GM13977 (cell line): Measurements from ENCODE around the gene KIF25.

ENCODE experiments used
- DNase-seq: peaks from one replicate; pipeline ENCODE4 v3.0.0; 2012; ENCODE audit warnings: low spot score
- in situ Hi-C: fragments of 300-500 bp; cut with MboI; formaldehyde crosslinking; loops from one replicate; pipeline ENCODE4 v1.12.0; 2022; ENCODE audit warnings: low sequenced_read_pairs, low pct_unique_long_range_greater_than_20kb, mixed read lengths, inconsistent platforms; ENCODE audit not compliant: unreplicated experiment
- TF ChIP-seq, protein P1 (sequence below): IDR thresholded peaks from 2 replicates; pipeline ENCODE4 v1.5.1; 2012; ENCODE audit warnings: mild to moderate bottlenecking, control low read depth; ENCODE audit not compliant: insufficient read depth; ENCODE audit errors: extremely low read depth, missing control alignments

Gene KIF25

GRCh38 chr6:168061269-168062210 is 64.1 kb downstream of the KIF25 start:
- DNase-seq = no peak
- in situ Hi-C loops = no loop called here
- TF ChIP-seq, protein P1, sequence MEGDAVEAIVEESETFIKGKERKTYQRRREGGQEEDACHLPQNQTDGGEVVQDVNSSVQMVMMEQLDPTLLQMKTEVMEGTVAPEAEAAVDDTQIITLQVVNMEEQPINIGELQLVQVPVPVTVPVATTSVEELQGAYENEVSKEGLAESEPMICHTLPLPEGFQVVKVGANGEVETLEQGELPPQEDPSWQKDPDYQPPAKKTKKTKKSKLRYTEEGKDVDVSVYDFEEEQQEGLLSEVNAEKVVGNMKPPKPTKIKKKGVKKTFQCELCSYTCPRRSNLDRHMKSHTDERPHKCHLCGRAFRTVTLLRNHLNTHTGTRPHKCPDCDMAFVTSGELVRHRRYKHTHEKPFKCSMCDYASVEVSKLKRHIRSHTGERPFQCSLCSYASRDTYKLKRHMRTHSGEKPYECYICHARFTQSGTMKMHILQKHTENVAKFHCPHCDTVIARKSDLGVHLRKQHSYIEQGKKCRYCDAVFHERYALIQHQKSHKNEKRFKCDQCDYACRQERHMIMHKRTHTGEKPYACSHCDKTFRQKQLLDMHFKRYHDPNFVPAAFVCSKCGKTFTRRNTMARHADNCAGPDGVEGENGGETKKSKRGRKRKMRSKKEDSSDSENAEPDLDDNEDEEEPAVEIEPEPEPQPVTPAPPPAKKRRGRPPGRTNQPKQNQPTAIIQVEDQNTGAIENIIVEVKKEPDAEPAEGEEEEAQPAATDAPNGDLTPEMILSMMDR = no peak

GRCh38 chr6:168062346-168063289 is 65.1 kb downstream of the KIF25 start:
- in situ Hi-C loops = no loop called here
- DNase-seq = no peak
- TF ChIP-seq, protein P1 = no peak

GRCh38 chr6:168063431-168063830 is 66.0 kb downstream of the KIF25 start:
- in situ Hi-C loops = no loop called here
- TF ChIP-seq, protein P1 = no peak

DNA sequence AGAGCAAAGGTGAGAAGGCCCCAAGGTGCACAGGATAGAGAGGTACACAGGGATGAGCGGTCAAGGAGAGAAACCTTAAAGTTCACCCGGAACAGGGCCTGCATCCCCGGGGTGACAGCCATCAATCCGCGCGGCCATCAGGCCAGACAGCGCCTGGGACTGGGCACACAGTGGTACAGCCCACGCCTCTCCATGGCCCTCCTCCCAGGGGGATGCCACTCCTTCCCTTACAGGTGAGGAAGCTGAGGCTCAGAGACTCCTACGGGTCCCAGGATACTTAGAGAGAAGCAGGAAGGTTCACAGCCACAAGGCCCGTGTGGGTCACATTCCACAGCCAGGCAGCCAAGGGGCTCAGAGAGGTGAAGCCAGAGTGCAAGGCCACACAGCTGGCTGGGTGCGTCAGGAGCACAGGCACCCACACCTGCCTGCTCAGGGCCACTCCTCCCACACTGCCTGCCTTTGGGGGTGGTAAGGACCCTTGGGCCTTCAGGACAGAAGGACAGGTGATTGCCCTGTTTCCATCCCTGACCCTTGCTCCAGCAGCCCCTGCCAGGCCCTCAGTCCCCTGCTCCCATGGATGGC is 66.8 kb downstream of the KIF25 start:
- no peak for DNase-seq
- in situ Hi-C loops = no loop called here
- TF ChIP-seq, protein P1 = no peak

More at GRCh38 chr6:168063431-168063830, 66.0 kb downstream of the KIF25 start:
- DNase-seq = no peak

DNA sequence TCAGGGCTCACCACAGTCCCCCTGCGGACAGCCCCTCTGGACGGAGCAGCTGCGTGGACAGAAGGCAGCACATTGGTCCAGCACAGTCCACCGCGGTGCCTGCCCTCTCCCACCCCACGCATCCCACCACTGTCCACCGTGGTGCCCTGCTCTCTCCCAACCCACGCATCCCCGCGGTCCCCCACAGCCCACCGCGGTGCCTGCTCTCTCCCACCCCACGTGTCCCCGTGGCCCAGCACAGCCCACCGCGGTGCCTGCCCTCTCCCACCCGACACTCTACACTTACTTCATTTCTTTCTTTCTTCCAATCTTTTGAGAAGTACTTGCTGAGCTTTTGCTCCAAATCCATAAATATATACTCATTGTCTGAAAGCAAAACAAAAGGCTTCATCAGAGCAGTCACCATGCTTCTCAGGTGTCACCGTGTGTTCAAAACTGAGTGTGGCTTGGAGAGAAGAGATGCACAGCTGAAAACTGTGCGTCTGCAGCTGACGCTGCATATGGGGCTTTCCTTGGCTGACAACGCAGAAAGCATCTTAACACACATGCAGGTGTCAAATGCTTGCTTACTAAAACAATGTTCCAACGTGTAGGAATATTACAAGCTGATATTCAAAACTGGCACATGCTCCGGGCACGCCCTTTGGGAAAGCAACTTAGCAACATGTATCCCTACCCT is 69.7 kb downstream of the KIF25 start:
- DNase-seq = no peak
- TF ChIP-seq, protein P1 = no peak
- in situ Hi-C loops = no loop called here
